ENCODE measurements around the gene DGKK.

DGKK gene, protein sequence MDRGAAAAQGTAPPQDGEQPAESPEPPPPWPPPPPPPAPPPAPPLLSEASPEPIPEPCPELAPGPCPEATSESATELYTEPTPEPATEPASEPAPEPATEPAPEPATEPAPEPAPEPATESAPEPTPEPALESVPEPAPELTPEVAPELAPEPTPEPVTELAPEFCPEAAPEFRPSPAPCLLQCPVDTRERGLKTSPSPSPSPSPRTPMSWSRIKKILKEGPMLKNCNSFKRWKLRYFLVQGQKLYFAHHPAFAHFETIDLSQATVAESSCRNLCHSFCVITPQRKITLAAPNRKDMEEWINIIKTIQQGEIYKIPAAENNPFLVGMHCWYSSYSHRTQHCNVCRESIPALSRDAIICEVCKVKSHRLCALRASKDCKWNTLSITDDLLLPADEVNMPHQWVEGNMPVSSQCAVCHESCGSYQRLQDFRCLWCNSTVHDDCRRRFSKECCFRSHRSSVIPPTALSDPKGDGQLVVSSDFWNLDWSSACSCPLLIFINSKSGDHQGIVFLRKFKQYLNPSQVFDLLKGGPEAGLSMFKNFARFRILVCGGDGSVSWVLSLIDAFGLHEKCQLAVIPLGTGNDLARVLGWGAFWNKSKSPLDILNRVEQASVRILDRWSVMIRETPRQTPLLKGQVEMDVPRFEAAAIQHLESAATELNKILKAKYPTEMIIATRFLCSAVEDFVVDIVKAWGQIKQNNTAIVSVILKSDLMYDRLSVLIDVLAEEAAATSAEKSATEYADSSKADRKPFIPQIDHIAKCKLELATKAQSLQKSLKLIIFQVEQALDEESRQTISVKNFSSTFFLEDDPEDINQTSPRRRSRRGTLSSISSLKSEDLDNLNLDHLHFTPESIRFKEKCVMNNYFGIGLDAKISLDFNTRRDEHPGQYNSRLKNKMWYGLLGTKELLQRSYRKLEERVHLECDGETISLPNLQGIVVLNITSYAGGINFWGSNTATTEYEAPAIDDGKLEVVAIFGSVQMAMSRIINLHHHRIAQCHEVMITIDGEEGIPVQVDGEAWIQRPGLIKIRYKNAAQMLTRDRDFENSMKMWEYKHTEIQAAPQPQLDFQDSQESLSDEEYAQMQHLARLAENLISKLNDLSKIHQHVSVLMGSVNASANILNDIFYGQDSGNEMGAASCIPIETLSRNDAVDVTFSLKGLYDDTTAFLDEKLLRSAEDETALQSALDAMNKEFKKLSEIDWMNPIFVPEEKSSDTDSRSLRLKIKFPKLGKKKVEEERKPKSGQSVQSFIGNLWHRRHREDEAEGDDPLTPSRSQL

DNA sequence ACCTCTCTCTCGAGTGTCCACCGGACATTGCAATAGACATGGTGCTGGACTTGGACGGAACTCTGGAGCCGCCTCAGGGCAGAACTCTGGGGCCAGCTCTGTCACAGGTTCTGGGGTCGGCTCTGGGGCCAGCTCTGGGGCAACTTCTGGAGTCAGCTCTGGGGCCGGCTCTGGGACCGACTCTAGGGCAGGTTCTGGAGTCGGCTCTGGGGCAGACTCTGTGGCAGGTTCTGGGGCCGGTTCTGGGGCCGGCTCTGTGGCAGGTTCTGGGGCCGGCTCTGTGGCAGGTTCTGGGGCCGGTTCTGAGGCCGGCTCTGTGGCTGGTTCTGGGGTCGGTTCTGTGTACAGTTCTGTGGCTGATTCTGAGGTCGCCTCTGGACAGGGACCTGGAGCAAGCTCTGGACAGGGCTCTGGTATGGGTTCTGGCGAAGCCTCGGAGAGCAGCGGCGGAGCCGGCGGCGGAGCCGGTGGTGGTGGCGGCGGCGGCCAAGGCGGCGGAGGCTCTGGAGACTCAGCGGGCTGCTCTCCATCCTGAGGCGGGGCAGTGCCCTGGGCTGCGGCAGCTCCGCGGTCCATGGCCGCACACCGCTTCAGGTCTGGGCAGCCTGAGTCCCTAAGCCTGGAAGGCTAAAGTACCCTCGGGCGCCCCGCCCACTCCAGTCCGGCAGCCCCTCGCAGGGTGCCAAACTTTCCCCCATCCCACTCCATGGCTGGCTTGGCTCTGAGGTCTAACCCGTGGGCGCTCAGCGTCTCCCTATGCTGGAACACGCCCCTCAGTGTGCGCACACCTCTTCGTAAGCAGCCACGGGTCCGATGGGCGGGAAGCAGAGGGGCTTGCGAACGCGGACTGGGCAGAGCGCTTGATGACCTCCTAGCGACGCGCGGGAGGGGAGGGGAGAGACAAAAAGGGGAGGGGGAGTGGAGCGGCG, at the start of gene DGKK:
Gene DGKK (minus strand): TSS at position 723 of the 929 bp plus-strand sequence. CDS start 147 bp downstream, at position 576.
- ATAC-seq = peak; percentile 59; the same call in 2 of the 3 replicates
- no peak for TF ChIP-seq CSDC2 (CRISPR knock-in tag; IDR thresholded peaks at IDR 0.05)

DNA sequence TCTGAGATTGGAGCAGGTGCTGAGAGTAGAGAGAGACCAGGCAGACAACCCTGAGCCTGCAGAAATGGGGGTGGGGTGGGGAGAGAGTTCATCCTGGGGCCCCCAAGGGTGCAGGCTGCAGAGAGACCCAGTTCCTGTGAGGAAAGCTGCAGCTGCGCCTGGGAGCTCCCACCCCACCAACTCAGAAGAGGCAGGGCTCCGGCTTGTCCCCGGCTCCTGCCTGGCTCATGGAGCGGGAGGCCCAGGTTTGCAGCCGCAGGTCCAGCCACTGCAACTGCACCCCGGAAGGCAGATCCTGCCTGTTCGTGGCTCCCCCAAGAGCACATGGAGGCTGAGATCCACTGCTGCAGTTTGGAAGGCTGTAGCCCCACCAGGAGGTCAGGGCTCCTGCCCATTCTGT, 44.2 kb upstream of the DGKK start:
- no peak for ATAC-seq

DNA sequence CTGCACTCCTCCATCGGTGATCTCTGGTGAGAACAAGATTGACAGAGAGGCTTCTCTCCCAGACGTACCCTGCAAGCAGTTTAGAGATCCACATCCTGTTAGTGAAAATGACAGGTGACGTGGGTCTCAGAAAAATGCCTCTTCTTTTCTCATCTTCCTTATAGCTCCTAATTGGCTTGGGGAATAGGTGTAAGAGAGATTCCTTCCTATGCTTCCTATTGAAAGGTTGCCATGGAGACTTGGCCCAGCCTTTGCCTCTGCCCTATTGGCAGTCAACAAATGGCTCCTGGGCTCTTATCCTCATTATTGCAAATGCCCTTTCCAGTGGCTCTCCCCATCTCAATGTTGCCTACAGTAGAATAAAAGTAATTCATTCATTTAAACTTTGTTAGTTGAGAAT, 26.5 kb upstream of the DGKK start:
- ATAC-seq = no peak
- no peak for TF ChIP-seq ZNF70 (CRISPR knock-in tag; IDR thresholded peaks at IDR 0.05)

More for the DNA sequence above, 44.2 kb upstream of the DGKK start:
- no peak for TF ChIP-seq ZNF8 (CRISPR knock-in tag; IDR thresholded peaks at IDR 0.05)
- no peak for TF ChIP-seq TCF4 (CRISPR knock-in tag; IDR thresholded peaks at IDR 0.05; ENCODE audit: borderline replicate concordance)
- TF ChIP-seq, protein P1, sequence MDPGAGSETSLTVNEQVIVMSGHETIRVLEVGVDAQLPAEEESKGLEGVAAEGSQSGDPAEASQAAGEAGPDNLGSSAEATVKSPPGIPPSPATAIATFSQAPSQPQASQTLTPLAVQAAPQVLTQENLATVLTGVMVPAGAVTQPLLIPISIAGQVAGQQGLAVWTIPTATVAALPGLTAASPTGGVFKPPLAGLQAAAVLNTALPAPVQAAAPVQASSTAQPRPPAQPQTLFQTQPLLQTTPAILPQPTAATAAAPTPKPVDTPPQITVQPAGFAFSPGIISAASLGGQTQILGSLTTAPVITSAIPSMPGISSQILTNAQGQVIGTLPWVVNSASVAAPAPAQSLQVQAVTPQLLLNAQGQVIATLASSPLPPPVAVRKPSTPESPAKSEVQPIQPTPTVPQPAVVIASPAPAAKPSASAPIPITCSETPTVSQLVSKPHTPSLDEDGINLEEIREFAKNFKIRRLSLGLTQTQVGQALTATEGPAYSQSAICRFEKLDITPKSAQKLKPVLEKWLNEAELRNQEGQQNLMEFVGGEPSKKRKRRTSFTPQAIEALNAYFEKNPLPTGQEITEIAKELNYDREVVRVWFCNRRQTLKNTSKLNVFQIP (CRISPR knock-in tag; IDR thresholded peaks at IDR 0.05; ENCODE audit: borderline replicate concordance, low read depth) = no peak
- TF ChIP-seq, protein P2, sequence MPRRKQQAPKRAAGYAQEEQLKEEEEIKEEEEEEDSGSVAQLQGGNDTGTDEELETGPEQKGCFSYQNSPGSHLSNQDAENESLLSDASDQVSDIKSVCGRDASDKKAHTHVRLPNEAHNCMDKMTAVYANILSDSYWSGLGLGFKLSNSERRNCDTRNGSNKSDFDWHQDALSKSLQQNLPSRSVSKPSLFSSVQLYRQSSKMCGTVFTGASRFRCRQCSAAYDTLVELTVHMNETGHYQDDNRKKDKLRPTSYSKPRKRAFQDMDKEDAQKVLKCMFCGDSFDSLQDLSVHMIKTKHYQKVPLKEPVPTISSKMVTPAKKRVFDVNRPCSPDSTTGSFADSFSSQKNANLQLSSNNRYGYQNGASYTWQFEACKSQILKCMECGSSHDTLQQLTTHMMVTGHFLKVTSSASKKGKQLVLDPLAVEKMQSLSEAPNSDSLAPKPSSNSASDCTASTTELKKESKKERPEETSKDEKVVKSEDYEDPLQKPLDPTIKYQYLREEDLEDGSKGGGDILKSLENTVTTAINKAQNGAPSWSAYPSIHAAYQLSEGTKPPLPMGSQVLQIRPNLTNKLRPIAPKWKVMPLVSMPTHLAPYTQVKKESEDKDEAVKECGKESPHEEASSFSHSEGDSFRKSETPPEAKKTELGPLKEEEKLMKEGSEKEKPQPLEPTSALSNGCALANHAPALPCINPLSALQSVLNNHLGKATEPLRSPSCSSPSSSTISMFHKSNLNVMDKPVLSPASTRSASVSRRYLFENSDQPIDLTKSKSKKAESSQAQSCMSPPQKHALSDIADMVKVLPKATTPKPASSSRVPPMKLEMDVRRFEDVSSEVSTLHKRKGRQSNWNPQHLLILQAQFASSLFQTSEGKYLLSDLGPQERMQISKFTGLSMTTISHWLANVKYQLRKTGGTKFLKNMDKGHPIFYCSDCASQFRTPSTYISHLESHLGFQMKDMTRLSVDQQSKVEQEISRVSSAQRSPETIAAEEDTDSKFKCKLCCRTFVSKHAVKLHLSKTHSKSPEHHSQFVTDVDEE (CRISPR knock-in tag; IDR thresholded peaks at IDR 0.05) = no peak
- TF ChIP-seq ZFP3 (CRISPR knock-in tag; IDR thresholded peaks at IDR 0.05) = no peak
- TF ChIP-seq BACH2 (CRISPR knock-in tag; IDR thresholded peaks at IDR 0.05; ENCODE audit: borderline replicate concordance) = no peak
- TF ChIP-seq OSR1 (CRISPR knock-in tag; IDR thresholded peaks at IDR 0.05) = no peak
- TF ChIP-seq, protein P3, sequence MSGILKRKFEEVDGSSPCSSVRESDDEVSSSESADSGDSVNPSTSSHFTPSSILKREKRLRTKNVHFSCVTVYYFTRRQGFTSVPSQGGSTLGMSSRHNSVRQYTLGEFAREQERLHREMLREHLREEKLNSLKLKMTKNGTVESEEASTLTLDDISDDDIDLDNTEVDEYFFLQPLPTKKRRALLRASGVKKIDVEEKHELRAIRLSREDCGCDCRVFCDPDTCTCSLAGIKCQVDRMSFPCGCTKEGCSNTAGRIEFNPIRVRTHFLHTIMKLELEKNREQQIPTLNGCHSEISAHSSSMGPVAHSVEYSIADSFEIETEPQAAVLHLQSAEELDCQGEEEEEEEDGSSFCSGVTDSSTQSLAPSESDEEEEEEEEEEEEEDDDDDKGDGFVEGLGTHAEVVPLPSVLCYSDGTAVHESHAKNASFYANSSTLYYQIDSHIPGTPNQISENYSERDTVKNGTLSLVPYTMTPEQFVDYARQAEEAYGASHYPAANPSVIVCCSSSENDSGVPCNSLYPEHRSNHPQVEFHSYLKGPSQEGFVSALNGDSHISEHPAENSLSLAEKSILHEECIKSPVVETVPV (CRISPR knock-in tag; IDR thresholded peaks at IDR 0.05) = no peak
- no peak for TF ChIP-seq PPARA (CRISPR knock-in tag; IDR thresholded peaks at IDR 0.05; ENCODE audit: borderline replicate concordance)
- no peak for TF ChIP-seq ESRRG (CRISPR knock-in tag; IDR thresholded peaks at IDR 0.05)
- TF ChIP-seq CSDC2 (CRISPR knock-in tag; IDR thresholded peaks at IDR 0.05) = no peak
- TF ChIP-seq ISL1 (CRISPR knock-in tag; IDR thresholded peaks at IDR 0.05) = no peak
- no peak for TF ChIP-seq SNAI2 (CRISPR knock-in tag; IDR thresholded peaks at IDR 0.05)

DNA sequence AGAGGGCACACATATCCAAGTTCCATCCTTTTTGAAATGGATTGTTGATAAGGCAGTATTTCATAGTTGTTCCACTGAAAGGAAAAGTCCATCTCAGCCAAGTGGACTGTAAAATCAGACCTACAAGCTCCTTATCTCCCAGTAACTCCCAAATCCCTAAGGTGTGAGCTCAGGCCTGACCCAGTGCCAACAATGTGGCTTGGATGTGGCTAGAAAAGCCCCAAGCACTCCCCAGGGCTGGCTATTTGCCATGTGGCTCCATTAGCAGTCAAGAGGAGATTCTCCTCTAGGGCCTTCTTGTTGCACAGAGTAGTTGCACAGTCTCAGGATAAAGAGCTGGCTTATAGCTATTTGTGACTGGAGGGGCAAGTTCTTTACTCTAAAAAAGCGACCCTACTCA, 25.0 kb upstream of the DGKK start:
- ATAC-seq = no peak
- TF ChIP-seq ARNTL (CRISPR knock-in tag; IDR thresholded peaks at IDR 0.05; ENCODE audit: borderline replicate concordance, low read depth) = no peak
- TF ChIP-seq ZFP3 (CRISPR knock-in tag; IDR thresholded peaks at IDR 0.05) = no peak
- TF ChIP-seq, protein P4, sequence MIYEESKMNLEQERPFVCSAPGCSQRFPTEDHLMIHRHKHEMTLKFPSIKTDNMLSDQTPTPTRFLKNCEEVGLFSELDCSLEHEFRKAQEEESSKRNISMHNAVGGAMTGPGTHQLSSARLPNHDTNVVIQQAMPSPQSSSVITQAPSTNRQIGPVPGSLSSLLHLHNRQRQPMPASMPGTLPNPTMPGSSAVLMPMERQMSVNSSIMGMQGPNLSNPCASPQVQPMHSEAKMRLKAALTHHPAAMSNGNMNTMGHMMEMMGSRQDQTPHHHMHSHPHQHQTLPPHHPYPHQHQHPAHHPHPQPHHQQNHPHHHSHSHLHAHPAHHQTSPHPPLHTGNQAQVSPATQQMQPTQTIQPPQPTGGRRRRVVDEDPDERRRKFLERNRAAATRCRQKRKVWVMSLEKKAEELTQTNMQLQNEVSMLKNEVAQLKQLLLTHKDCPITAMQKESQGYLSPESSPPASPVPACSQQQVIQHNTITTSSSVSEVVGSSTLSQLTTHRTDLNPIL (CRISPR knock-in tag; IDR thresholded peaks at IDR 0.05; ENCODE audit: low read depth) = no peak
- no peak for TF ChIP-seq OSR1 (CRISPR knock-in tag; IDR thresholded peaks at IDR 0.05)
- no peak for TF ChIP-seq CSDC2 (CRISPR knock-in tag; IDR thresholded peaks at IDR 0.05)
- TF ChIP-seq ZFP30 (CRISPR knock-in tag; IDR thresholded peaks at IDR 0.05) = no peak
- TF ChIP-seq GLIS3 (CRISPR knock-in tag; IDR thresholded peaks at IDR 0.05) = no peak
- no peak for TF ChIP-seq ISL1 (CRISPR knock-in tag; IDR thresholded peaks at IDR 0.05)
- TF ChIP-seq, protein P5, sequence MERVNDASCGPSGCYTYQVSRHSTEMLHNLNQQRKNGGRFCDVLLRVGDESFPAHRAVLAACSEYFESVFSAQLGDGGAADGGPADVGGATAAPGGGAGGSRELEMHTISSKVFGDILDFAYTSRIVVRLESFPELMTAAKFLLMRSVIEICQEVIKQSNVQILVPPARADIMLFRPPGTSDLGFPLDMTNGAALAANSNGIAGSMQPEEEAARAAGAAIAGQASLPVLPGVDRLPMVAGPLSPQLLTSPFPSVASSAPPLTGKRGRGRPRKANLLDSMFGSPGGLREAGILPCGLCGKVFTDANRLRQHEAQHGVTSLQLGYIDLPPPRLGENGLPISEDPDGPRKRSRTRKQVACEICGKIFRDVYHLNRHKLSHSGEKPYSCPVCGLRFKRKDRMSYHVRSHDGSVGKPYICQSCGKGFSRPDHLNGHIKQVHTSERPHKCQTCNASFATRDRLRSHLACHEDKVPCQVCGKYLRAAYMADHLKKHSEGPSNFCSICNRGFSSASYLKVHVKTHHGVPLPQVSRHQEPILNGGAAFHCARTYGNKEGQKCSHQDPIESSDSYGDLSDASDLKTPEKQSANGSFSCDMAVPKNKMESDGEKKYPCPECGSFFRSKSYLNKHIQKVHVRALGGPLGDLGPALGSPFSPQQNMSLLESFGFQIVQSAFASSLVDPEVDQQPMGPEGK (CRISPR knock-in tag; IDR thresholded peaks at IDR 0.05; ENCODE audit: borderline replicate concordance) = no peak
- no peak for TF ChIP-seq SNAI2 (CRISPR knock-in tag; IDR thresholded peaks at IDR 0.05)
- TF ChIP-seq RARB (CRISPR knock-in tag; IDR thresholded peaks at IDR 0.05) = no peak
- no peak for TF ChIP-seq PPARA (CRISPR knock-in tag; IDR thresholded peaks at IDR 0.05; ENCODE audit: borderline replicate concordance)
- TF ChIP-seq BACH2 (CRISPR knock-in tag; IDR thresholded peaks at IDR 0.05; ENCODE audit: borderline replicate concordance) = no peak

Measured in SK-N-SH treated with all-trans-retinoic acid at 6 μM for 48 hours (cell line).